Midbrain (tissue), 1 donor: ENCODE measurements around the gene SYNRG.

Experiments used
- DNase-seq: peaks from one replicate; lab custom pipeline; 2025; lab: John Stamatoyannopoulos, UW

The SYNRG gene

GRCh38 chr17:37605813-37606505 is 3.3 kb downstream of the SYNRG start:
- no peak for DNase-seq

- no peak for DNase-seq
These were observed 4.1 kb downstream of the SYNRG start for GRCh38 chr17:37605081-37605480.

DNA sequence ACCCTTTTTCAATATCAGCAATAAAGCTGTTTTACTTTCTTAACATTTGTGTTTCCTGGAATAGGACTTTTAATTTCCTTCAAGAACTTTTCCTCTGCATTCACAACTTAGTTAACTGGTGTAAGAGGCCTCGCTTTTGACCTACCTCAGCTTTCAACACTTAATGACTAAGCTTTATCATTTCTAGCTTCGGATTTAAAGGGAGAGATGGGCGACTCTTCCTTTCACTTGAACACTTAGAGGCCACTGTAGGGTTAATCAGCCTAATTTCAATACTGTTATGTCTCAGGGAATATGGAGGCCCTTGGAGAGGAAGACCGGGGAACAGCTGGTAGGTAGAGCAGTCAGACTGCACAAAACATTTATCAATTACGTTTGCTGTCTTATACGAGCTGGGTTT is 4.7 kb downstream of the SYNRG start:
- DNase-seq, result no peak

GRCh38 chr17:37598145-37598544 is 11.1 kb downstream of the SYNRG start:
- DNase-seq, result no peak

GRCh38 chr17:37592291-37592690 is 16.9 kb downstream of the SYNRG start:
- no peak for DNase-seq

GRCh38 chr17:37585066-37585465 is 24.2 kb downstream of the SYNRG start:
- DNase-seq, result no peak

DNA sequence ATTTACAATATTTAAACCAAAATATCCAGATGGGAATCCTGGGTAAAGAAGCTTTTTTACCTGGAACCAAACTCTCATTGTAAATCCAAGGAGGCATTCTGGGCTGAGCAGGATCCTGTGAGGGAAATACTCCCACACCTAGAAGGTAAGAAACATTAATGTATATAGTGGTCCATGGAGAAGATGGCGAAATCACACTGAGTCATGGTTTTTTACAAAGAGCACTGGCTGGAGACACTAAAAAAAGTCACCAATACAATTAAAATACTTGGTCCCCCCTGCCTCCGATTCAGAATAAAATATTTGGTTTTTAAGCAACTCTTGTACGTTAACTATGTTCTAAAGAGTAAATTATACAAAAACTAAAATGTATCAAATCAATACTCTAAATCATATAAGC is 32.9 kb downstream of the SYNRG start:
- DNase-seq, result no peak

DNA sequence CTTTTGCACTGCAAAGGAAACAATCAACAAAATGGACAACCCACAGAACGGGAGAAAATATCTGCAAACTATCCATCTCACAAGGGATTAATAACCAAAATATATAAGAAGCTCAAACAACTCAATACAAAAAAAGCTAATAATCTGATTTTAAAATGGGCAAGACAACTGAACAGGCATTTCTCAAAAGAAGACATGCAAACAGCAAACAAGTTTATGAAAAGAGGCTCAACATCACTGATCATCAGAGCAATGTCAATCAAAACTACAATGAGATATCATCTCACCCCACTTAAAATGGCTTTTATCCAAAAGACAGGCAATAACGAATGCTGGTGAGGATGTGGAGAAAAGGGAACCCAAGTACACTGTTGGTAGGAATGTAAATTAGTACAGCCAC is 34.8 kb downstream of the SYNRG start:
- DNase-seq, result no peak

GRCh38 chr17:37571674-37572073 is 37.5 kb downstream of the SYNRG start:
- no peak for DNase-seq

DNA sequence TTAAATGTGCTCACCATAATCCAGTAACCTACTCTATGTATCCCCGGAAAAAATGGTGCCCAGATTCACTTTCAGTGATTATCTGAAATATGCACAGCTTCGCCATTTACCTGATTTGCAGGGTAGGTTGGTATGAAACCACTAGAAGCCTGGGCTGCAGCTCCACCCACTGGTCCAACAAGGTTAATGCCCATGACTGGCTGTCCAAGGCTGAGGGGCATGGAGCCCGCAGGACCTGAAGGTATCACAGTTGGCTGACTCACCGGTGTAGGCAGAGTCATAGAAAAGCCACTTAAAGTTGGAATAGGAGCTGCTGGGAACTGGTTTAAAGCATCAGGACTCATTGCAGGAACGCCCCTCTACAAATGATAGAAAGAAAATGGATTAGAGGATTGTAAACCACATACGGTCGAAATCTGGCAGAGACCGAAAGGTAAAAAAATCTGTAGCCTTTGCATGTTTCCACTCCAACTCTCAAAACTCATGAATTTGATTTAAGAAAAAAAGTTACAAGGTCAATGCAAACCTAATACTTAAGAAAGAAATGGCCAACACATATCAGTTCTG is 38.6 kb downstream of the SYNRG start:
- no peak for DNase-seq

GRCh38 chr17:37568350-37569053 is 40.7 kb downstream of the SYNRG start:
- no peak for DNase-seq

DNA sequence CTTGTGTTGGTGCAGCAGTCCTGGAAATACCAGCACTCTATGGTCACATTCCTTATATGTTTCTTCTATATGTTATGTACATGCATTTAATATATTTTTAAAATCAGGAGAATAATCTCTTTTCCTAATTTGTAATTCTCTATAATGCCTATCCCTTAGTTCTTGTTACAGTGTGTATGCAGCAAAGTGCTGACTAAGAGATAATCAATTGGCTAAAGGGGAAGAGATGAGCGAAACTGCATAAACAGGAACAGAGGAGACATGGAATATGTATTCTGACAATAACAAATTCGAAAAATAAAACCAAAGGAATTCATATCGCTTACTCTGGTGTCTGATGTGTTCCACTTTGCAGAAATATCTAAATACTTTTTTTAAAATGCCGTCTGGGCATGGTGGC is 41.7 kb downstream of the SYNRG start:
- no peak for DNase-seq

DNA sequence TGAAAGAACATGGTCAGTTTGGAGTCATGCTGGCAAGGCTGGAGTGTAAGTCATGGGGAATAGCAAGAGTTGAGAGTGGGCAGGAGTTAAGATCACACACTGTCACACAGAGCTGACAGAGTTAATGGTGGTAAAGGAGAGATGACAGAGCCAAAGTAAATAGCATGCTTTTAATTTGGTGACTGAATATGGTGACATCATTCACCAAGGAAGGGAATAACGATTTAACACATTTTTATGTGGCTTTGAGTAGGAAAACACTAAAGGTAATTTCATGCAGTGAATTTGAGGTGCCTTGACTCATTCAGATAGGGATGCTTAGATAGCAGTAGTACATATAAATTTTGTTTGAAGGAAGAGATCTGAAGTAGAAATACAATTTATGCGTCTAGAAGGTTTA is 42.1 kb downstream of the SYNRG start:
- no peak for DNase-seq

DNA sequence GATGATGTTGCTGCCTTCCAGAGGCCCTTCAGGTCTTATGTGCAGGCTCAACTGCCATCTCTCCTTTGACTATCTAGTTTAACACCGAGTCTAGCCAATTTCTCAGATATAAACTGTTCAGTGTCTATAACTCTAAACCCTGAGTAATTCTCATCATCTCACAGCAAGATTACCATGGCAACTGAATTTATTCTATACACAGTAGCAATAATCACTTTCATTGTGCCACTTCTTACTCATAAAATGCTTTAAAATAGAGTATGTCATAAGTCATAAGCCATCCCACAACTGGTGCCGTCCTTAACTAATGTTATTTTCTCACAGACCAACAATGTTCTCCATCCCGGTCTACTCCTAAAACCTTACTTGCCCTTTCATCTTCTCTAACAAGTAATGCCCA is 45.0 kb downstream of the SYNRG start:
- no peak for DNase-seq

DNA sequence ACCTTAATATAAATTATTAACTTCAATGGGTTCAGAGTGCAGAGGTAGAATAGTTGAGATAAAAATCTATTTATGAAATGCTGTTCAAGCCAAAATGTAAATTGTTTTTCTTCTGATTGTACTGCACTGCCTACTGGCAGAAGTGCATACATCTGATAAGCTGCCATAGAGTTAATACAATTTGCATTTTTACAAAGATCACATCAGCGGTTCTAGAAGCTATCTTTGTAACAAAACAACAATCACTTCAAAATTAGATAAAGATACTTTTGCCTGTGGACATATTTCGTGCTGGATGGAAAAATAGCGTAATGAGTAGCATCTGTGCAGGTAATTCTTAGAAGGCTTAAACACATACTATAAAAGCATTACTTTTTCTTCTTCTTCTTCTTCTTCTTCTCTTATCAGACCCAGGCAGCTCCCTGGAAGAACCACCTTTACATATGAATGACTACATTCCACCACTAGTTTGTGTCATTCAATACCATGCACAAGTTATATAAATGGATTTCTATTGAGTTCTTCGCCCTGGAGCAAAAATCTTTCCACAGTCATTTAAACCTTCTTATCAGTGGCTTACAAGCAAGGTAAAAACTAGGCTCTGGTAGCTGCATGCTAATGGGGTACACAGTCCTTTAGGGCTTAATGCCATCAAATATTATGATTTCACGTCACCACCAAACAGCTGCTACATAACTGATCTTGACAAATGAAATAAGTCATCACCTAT is 47.0 kb downstream of the SYNRG start:
- no peak for DNase-seq

GRCh38 chr17:37558299-37558698 is 50.9 kb downstream of the SYNRG start:
- DNase-seq, result no peak

- DNase-seq, result no peak
These were observed 51.7 kb downstream of the SYNRG start for GRCh38 chr17:37557482-37557881.

GRCh38 chr17:37555386-37555785 is 53.8 kb downstream of the SYNRG start:
- no peak for DNase-seq

DNA sequence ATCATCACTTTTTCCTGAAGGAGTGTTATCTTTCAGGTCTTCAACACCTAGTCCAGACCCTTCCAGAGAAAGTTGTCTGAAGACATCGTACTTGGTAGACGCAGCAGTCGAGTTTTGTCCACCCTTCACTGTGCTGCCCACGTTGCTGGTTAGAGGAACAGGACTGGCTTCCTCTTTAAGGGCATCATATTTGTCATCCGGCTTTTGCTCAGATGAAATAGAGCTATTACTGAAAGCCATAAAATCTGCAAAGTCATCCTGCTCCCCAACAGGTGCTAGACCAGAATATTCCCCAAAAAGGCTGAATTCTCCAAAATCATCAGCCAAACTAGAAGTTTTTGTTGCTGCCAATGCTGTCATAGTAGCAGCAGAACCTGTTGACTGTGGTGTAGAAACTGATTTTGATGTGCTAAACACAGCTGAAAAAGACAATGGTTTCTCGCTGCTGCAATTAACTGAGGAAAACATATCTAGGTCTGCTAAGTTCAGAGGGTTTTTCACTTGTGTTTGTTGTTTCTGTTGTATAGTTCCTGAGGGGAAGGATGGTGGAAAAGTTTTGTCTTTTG is 55.7 kb downstream of the SYNRG start:
- DNase-seq, result no peak

DNA sequence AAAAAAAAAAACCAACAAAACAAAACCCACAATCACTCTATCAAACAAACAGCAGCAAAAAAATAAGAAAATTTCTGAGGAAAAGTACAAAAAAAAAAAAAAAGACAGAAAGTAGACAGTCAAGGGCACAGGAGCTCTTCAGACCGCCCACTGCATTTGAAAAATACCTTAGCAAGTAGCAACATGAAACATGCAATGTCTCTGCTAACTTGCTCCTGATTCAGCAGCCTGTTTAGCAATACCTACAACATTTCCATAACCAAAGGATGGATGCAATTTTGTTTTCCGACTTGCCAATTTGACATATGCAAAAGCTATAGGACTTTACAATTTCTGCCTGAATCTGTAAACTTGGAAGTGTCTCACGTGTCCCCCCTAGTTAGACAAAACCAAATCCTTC is 57.4 kb downstream of the SYNRG start:
- DNase-seq, result no peak

DNA sequence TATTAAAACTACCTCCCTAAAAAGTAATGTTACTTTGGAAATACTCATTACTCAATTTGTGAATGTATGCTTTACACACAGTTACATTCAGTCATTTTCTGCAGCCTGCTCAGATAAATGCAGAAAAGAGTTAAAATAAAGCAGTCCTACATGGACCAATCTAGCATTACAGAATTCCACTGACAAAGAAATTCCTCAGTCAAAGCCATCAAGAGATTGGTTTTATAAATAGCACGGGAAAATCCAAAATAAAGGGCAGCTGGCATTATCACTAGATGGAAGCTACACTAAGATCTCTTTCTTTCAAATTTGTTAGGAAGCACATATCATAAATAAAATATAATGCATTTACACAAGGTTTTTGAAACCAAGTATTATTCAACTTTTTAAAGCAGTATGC is 61.2 kb downstream of the SYNRG start:
- no peak for DNase-seq

- DNase-seq, result no peak
These were observed 62.9 kb downstream of the SYNRG start for GRCh38 chr17:37546302-37546701.

GRCh38 chr17:37545486-37545885 is 63.7 kb downstream of the SYNRG start:
- DNase-seq, result no peak
